Prostate gland (tissue), 2 donors: ENCODE results near the gene LNX2. TPM values are rescaled to one million over a fixed set of nuclear protein-coding genes. Genes with fewer than 3 reads are reported as not detected.
A peak's percentile ranks its signal among the peaks of the same experiment; 100 is the strongest.

Experiments used
- DNase-seq: peaks from one replicate; pipeline ENCODE4 v3.0.0-alpha.2; 2019; ENCODE audit warnings: low spot score
- H3K27ac ChIP-seq, 2 donors: fragments of 200-600 bp; sonication (generic); 2 replicates each; pipeline ENCODE4 v1.5.1; 2017 to 2019
- H3K27me3 ChIP-seq: fragments of 200-600 bp; sonication (generic); replicated peaks from 2 replicates; pipeline ENCODE4 v1.5.1; 2019; ENCODE audit not compliant: insufficient read depth
- H3K36me3 ChIP-seq, 2 donors: fragments of 200-600 bp; sonication (generic); 1 replicate in 1 of 2; 2 replicates in 1 of 2; pipeline versions ENCODE4 v1.5.1 to v1.8.1; 2017 to 2019
- H3K4me1 ChIP-seq: fragments of 200-600 bp; sonication (generic); replicated peaks from 2 replicates; pipeline ENCODE4 v1.5.1; 2019
- H3K4me3 ChIP-seq, 2 donors: fragments of 200-600 bp; sonication (generic); 2 replicates each; pipeline ENCODE4 v1.5.1; 2017 to 2019
- H3K9me3 ChIP-seq: fragments of 200-600 bp; sonication (generic); 2 replicates; pipeline ENCODE4 v1.5.1; 2017
- CTCF ChIP-seq, 4 experiments: fragments of 200-600 bp in 2 of 4; fragments of 450-650 bp in 2 of 4; sonication (generic) in 2 of 4; IDR thresholded peaks; 1 replicate in 3 of 4; 2 replicates in 1 of 4; pipeline ENCODE4 v1.5.1; 2016 to 2019; ENCODE audit warnings: antibody characterized with exemption in 4 of 4, mild to moderate bottlenecking in 2 of 4, moderate library complexity in 2 of 4
- POLR2A ChIP-seq: fragments of 450-650 bp; IDR thresholded peaks from one replicate; pipeline ENCODE4 v1.6.1; 2016; ENCODE audit warnings: antibody characterized with exemption, mild to moderate bottlenecking
- POLR2AphosphoS5 ChIP-seq: sonication (generic); formaldehyde crosslinking; IDR thresholded peaks from one replicate; pipeline ENCODE4 v1.6.1; 2017; ENCODE audit warnings: antibody characterized with exemption
- WGBS: methylation state at CpG from one replicate; pipeline ENCODE4 v1.1.5; 2018; 5-methylcytosine and 5-hydroxymethylcytosine counted together
- intact Hi-C: fragments of 100-400 bp; cut with DNase I; formaldehyde crosslinking; loops from one replicate; pipeline ENCODE4 v1.14.2; 2022
- total RNA-seq, 2 donors: library from RNA; depleted of rRNA; stranded (reverse); fragments of >200 nt; gene quantifications; one replicate each; pipeline ENCODE4 v1.1.0, GENCODE V29; 2016

Gene LNX2
- total RNA-seq, 2 donors from 2014 or later, result 26.3 to 34.1 TPM

- 0% methylated on average over 8 of the region's 8 CpGs for WGBS
- Histone ChIP-seq H3K4me1 (peaks cover 10% of the 10 kb centered on the region), H3K27me3 (no peaks in the 10 kb centered on the region), H3K4me3 (peak overlapping the region; percentile 96 to 97), H3K36me3 (no peaks in the 10 kb centered on the region), H3K9me3 (no peaks in the 10 kb centered on the region), H3K27ac (peak overlapping the region; percentile 96 to 97)
- no peak for DNase-seq
- TF ChIP-seq POLR2A (no peak), POLR2AphosphoS5 (no peak), CTCF (IDR thresholded peaks at IDR 0.05) (no peak)
- intact Hi-C loops, result loop anchor here (5.0 kb wide), 2 partner anchors 169 to 349 kb away; partner anchors contain the start of genes MTIF3 and RASL11A
Measured at GRCh38 chr13:27621116-27621365, 712 bp upstream of the LNX2 start.

GRCh38 chr13:27619728-27620376 is 477 bp downstream of the LNX2 start:
- peak overlapping the region; percentile 96 to 97 for H3K27ac ChIP-seq
- peak; percentile 30 for DNase-seq
- no peaks in the 10 kb centered on the region for H3K27me3 ChIP-seq
- no peaks in the 10 kb centered on the region for H3K36me3 ChIP-seq
- H3K9me3 ChIP-seq, result no peaks in the 10 kb centered on the region
- intact Hi-C loops, result loop anchor here (5.0 kb wide), 2 partner anchors 168 to 348 kb away; partner anchors contain the start of genes MTIF3 and RASL11A
- WGBS, result under 1% methylated on average over 31 of the region's 47 CpGs
- TF ChIP-seq CTCF (IDR thresholded peaks at IDR 0.05), result peak in 3 of 4 experiments; percentile 16 to 49 (median 47)
- no peak for TF ChIP-seq POLR2A
- peaks cover 10% of the 10 kb centered on the region for H3K4me1 ChIP-seq
- peak overlapping the region; percentile 96 to 97 for H3K4me3 ChIP-seq

- intact Hi-C loops, result no loop called here
Measured at GRCh38 chr13:27619093-27619727, 1.1 kb downstream of the LNX2 start.

GRCh38 chr13:27617881-27618321 is 2.4 kb downstream of the LNX2 start:
- Histone ChIP-seq H3K27ac (peak overlapping the region; percentile 96 to 97), H3K4me1 (peaks cover 3% of the 10 kb centered on the region), H3K27me3 (no peaks in the 10 kb centered on the region), H3K4me3 (peak overlapping the region in 1 of 2 donors; percentile 97), H3K36me3 (no peaks in the 10 kb centered on the region), H3K9me3 (no peaks in the 10 kb centered on the region)
- DNase-seq, result peak; percentile 67
- TF ChIP-seq POLR2AphosphoS5, result peak; percentile 93
- no peak for TF ChIP-seq POLR2A
- intact Hi-C loops, result no loop called here
- 41% methylated on average over 3 of the region's 3 CpGs for WGBS

More at GRCh38 chr13:27619093-27619727, 1.1 kb downstream of the LNX2 start:
- peaks cover 10% of the 10 kb centered on the region for H3K4me1 ChIP-seq
- TF ChIP-seq CTCF (IDR thresholded peaks at IDR 0.05) (no peak), POLR2AphosphoS5 (no peak), POLR2A (no peak)
- peak overlapping the region; percentile 96 to 97 for H3K27ac ChIP-seq
- H3K4me3 ChIP-seq, result peak overlapping the region; percentile 96 to 97
- H3K27me3 ChIP-seq, result no peaks in the 10 kb centered on the region
- WGBS, result 16% methylated on average over 10 of the region's 10 CpGs
- no peaks in the 10 kb centered on the region for H3K36me3 ChIP-seq
- H3K9me3 ChIP-seq, result no peaks in the 10 kb centered on the region
- no peak for DNase-seq

GRCh38 chr13:27613628-27614027 is 6.7 kb downstream of the LNX2 start:
- no peak overlapping the region for H3K27ac ChIP-seq
- H3K4me1 ChIP-seq, result no peaks in the 10 kb centered on the region
- no peaks in the 10 kb centered on the region for H3K36me3 ChIP-seq
- WGBS, result 92% methylated on average over 7 of the region's 7 CpGs
- no peak for TF ChIP-seq POLR2A
- TF ChIP-seq POLR2AphosphoS5, result no peak
- no peak for TF ChIP-seq CTCF (IDR thresholded peaks at IDR 0.05)
- no peaks in the 10 kb centered on the region for H3K27me3 ChIP-seq
- H3K9me3 ChIP-seq, result no peaks in the 10 kb centered on the region
- no peak overlapping the region for H3K4me3 ChIP-seq
- intact Hi-C loops, result no loop called here
- no peak for DNase-seq
